HG03442 (cell line): ENCODE data around the gene LRIG2.
"Not testable (repeated sequence)": the region's sequence is repeated elsewhere in the genome, so short reads cannot be mapped to it uniquely, and the experiment has no call there.

Source experiments
- ATAC-seq: cut with Tn5 transposase; IDR thresholded peaks from one replicate; pipeline ENCODE4 v1.9.1; 2021; ENCODE audit warnings: mild to moderate bottlenecking, moderate library complexity; ENCODE audit not compliant: unreplicated experiment

LRIG2 gene

GRCh38 chr1:113057006-113057405 lies 16.0 kb upstream of the LRIG2 start:
- ATAC-seq, result no peak

- no peak for ATAC-seq
These were observed 13.9 kb upstream of the LRIG2 start for GRCh38 chr1:113058941-113059706.

DNA sequence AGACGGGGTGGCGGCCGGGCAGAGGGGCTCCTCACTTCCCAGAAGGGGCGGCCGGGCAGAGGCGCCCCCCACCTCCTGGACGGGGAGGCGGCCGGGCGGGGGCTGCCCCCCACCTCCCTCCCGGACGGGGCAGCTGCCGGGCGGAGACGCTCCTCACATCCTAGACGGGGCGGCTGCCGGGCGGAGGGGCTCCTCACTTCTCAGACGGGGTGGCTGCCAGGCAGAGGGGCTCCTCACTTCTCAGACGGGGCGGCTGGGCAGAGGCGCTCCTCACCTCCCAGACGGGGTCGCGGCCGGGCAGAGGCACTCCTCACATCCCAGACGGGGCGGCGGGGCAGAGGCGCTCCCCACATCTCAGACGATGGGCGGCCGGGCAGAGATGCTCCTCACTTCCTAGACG lies 9.5 kb upstream of the LRIG2 start:
- ATAC-seq, result not testable (repeated sequence)

DNA sequence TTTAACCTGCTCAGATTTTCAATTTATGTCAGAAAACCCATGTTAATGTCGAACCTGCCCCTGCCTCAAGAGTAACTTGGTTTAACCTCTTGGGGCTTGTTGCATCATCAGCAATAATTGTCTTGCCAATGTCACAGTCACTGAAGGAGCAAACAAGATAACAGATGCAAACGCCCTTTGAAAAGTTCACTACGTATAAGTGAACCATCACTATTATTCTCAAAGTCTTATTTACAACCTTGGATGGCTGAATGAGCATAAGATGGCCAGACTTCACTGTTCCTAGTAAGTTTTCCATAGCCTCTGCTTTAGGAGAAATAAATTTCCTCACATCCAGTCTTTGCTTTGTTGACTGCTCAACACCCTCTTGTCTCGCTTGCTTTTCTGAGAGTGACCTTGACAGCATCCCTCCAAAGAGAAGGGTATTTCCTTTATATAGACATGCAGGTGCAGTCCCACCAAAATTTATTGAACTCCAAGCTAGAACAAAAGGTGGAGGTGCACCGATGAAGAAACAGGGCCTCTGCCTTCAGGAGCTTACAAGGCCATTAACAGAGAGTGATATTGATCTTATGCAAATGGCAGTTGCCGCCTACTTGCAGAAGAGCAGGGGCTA lies 749 bp upstream of the LRIG2 start:
- ATAC-seq, result no peak

GRCh38 chr1:113073479-113073950 lies 517 bp downstream of the LRIG2 start:
- ATAC-seq, result peak; percentile 13

GRCh38 chr1:113074237-113074636 lies 1.2 kb downstream of the LRIG2 start:
- no peak for ATAC-seq

GRCh38 chr1:113077978-113078377 lies 5.0 kb downstream of the LRIG2 start:
- not testable (repeated sequence) for ATAC-seq

DNA sequence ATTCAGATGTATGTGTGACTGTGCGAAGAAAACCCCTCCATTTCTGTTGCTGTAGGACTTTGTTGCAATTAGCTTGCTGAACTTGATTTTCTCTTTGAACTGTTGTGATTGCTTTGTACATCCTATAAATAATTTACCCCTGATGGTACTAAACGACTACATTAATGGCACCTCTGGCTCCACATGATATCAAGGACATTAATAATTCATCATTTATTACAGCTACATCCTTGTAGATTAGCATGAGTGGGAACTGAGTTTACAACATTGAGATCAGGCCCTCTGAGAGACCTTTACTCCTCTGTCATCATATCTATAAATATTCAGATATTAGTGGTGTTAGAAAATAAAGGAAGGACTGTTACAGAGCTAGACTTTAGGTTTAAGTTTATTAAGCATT lies 13.5 kb downstream of the LRIG2 start:
- ATAC-seq, result no peak

DNA sequence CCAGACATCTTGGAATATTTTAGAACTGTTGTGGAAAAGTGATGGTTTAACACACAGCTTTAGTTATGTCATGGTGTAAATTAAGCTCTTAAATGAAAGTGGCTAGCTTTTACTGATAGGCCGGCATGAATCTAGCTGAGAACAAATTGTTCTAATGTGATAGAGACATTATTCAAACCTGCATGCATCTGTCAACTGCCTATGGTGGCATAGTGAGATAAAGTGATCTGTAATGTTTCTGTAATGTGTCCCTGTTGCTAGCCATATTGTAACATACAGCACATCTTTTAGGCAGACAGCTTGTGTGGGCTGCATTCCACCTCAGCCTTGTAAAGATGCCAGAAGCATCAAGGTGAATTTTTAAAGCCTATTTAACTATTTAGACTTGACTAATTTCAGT lies 16.0 kb downstream of the LRIG2 start:
- no peak for ATAC-seq

DNA sequence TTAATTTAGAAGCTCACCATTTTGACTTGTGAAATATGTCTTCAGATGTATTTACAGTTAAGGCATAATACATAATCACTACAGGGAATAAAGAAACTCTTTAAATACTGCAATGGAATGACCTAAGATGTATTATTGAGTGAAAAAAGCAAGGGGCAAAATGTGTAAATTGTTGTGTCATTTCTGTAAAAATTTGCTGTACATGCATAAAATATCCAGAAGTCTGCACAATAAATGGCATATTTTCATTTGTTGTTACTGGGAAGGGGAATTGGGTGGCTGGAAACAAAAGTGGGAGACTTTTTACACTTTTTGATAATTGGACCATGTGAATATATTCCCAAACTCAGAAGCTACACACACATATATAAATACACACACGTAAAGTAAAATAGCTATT lies 17.1 kb downstream of the LRIG2 start:
- ATAC-seq, result no peak

DNA sequence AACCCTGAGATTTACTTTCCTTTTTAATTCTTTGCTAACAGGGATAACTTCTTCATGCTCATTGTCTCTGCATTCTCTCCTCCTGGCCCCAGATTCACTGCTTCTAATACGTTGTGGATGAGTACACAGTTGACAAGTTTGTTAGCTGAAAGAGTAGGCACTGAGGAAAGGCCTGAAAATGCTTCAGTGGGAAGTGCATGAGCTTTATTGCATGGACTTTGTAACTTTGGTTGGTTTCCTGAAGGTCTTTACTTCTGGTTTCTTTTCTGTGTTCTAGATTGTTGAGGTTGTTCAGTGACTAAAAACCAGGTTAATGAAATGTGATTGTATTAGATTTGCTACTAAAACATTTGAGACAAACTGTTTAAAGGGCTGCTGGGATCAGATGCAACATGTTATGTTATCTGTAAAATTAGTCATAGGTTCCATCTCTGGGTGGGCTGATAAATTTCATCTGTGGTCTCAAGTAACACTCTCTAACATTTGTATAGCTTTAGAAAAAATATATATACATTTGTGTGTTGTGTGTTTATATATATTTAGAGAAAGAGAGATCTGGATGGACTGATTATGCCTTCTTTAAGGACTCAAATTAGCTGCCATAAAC lies 19.1 kb downstream of the LRIG2 start:
- no peak for ATAC-seq

DNA sequence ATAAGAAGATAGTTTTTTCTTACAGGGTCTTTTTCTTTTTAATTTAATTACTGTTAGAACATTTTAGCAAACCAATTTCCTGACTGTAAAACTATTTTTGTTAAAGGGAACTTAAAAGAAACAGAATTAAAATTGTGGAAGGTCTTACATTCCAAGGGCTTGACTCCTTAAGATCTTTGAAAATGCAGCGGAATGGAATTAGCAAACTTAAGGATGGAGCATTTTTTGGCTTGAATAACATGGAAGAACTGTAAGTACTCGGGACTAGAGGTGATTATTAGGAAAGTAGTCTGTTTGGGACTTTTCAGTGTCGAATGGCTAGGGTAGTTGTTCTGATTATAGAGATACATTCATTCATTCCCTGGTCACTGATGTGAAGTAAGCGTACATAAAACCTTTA lies 21.5 kb downstream of the LRIG2 start:
- ATAC-seq, result no peak

DNA sequence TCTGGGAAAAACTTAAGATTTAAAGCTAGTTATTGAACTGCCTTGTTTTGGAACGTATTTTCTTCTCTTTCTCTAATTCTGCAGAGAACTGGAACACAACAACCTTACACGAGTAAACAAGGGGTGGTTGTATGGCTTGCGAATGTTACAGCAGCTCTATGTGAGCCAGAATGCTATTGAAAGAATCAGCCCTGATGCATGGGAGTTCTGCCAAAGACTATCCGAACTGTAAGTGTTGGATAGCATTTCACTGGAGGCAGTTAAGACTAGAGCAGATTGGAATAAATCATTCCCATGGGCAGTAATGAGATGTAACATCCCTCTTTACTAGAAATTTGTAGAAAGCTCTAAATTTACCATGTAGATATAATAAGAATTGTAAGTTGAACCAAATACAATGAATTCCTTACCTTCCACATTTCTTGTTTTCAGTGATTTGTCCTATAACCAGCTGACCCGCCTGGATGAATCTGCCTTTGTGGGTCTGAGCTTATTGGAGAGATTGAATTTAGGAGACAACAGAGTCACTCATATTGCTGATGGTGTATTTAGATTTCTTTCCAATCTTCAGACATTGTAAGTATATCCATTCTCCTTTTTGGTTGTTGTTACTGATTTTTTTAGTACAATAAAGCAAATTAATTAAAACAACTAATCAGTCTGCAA lies 22.9 kb downstream of the LRIG2 start:
- no peak for ATAC-seq

DNA sequence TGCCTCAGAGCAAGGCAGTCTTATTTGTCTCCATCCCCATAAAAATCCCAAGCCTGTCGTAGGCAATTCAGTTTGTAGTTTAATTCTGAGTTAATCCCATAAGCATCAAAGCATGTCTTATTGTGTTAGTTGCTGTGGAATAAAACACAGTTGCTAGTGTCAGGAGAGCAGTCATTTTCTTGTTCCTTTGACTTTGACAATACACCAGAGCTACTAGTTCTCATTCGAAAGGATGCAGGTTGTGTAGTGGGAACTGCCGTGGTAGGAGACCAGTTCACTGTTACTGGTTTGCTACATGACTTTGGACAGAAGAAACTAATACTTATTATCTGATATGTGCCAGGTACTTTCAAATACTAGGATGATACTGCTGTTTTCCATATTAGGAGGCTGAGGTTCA lies 23.5 kb downstream of the LRIG2 start:
- no peak for ATAC-seq

DNA sequence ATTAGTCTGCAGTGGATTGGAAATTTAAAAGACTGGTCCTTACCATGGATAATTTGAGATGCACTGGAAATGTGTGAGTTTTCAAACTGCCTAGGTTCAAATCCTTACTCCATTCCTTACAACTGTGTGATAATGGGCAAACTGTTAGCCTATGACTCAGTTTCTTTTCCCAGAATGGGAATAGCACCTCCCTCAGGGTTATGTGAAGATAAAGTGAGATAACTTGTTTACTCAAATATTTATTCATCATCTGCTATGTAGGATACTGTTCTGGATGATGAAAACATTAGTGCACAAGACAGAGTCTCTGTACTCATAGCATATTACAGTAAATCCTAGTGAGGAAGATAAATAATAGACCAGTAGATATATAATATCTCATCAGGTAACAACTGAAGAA lies 28.6 kb downstream of the LRIG2 start:
- no peak for ATAC-seq

DNA sequence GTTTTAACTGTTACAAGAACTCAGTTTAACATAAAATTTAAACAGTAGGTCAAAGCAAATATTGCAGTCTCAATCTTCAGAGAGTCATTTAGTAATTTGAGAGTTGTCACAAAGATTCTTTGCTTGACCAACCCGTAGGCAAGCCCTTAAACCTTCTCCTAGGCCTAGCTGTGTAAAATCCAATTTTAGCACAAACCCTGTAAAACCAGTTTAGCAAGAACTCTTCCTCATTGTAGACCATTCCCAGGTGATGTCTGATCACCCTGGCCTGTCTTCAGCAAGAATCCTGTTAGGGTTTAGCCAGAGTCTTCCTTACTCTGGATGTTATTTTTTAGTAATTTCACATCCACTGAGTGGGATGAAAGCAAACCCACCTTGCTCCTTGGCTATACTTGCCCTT lies 30.1 kb downstream of the LRIG2 start:
- no peak for ATAC-seq

- no peak for ATAC-seq
These were observed 31.0 kb downstream of the LRIG2 start for GRCh38 chr1:113103977-113104376.

GRCh38 chr1:113106910-113107309 lies 33.9 kb downstream of the LRIG2 start:
- no peak for ATAC-seq

DNA sequence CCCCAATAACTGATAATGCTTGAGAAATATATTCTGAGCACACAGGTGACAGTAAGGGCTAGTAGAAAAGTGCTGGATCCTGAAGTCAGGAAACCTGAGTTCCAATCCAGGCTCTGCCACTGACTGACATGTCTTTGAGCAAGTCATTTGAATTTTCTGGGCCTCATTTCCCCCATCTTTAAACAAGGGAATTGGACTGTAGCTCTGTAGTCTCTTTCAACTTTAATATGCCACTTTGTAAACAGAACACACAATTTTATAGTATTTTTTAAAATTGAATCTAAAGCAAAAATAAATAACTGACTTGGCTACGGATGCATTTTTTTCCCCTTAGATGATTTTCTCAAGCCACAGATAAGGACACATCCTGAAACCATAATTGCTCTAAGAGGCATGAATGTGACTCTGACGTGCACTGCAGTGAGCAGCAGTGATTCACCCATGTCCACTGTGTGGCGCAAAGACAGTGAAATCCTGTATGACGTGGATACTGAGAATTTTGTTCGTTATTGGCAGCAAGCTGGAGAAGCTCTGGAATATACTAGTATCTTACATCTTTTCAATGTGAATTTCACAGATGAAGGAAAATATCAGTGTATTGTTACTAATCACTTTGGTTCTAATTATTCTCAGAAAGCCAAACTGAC lies 37.0 kb downstream of the LRIG2 start:
- no peak for ATAC-seq

DNA sequence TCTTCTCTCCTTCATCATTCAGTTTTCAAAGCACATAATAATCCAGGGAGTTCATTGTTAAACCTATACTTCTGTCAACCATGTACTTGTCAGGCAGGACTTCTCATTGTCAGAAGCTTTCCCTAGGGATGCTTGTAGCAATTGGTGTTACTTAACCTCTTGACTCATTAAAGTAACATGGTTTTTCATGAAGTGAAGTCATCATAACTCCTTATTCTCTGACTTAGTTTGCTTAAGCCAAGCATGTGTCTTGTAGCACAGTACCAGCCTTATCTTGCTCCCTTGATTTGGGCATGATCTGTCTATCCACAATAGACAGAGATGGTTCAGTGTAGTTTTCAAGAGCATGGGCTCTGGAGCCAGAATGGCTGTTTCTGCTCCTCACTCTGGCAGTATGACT lies 45.3 kb downstream of the LRIG2 start:
- no peak for ATAC-seq

GRCh38 chr1:113123737-113124136 lies 50.7 kb downstream of the LRIG2 start:
- ATAC-seq, result no peak
